Measurements from ENCODE around the gene FRMD5. TPM values are rescaled to one million over a fixed set of nuclear protein-coding genes. Genes with fewer than 3 reads are reported as not detected.

The FRMD5 gene
- total RNA-seq, 3 donors from 2014 or later = 1.8 to 2.3 (median 1.9) TPM

DNA sequence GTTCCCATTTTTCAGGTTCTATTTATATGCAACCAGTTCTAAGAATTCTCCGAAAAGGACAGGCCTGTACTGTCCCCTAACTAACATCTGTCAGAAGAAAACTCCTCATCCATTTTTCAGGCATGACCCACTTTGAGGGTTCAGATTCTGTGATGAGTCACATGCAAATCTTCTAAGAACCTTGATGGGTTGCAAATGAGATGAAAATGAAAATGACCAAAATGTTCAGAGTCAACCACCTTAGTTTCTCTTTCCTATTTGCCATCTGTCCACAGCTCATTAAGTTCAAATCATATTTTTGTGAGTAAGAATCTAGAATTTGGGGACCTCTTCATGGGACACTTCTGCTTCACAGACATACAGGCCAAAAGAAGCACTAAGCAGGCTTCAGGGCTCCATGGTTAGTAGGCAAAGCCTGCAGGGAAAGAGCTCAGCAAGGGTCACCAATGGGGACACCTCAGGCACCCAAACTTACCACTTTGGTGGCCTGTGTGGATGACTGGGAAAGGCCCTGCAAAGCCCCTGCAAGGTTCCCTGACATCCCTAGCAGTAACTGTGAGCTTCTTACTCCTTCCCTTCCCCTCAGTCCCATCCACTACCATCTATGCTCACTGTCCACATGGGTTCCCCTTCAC, 246.3 kb downstream of the FRMD5 start:
- intact Hi-C loops (cut with DNase I, micrococcal nuclease) = no loop called here
- H3K4me3 ChIP-seq = no peak overlapping the region
- H3K4me1 ChIP-seq (ENCODE audit: low read depth) = no peaks in the 10 kb centered on the region
- no peaks in the 10 kb centered on the region for H3K36me3 ChIP-seq (ENCODE audit: low read depth)
- TF ChIP-seq, protein P1, sequence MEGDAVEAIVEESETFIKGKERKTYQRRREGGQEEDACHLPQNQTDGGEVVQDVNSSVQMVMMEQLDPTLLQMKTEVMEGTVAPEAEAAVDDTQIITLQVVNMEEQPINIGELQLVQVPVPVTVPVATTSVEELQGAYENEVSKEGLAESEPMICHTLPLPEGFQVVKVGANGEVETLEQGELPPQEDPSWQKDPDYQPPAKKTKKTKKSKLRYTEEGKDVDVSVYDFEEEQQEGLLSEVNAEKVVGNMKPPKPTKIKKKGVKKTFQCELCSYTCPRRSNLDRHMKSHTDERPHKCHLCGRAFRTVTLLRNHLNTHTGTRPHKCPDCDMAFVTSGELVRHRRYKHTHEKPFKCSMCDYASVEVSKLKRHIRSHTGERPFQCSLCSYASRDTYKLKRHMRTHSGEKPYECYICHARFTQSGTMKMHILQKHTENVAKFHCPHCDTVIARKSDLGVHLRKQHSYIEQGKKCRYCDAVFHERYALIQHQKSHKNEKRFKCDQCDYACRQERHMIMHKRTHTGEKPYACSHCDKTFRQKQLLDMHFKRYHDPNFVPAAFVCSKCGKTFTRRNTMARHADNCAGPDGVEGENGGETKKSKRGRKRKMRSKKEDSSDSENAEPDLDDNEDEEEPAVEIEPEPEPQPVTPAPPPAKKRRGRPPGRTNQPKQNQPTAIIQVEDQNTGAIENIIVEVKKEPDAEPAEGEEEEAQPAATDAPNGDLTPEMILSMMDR (IDR thresholded peaks at IDR 0.05) = no peak
- ATAC-seq (peak; percentile 20), DNase-seq (no peak)
- no peaks in the 10 kb centered on the region for H3K9me3 ChIP-seq

DNA sequence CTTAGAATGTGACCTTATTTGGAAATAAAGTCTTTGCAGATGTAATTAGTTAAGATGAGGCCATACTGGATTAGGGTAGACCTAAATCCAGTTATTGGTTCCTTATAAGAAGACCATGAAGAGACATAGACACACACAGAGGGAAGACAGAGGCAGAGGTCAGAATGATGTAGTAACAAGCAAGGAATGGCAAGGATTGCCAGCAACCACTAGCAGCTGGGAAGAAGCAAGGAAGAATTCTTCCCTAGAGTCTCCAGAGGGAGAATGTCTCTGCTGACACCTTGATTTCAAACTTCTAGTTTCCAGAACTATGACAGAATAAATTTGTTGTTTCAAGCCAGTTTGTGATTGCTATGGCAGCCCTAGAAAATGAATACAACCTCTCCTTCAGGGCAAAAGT, 251.6 kb downstream of the FRMD5 start:
- TF ChIP-seq, protein P1 (IDR thresholded peaks at IDR 0.05) = no peak
- no peaks in the 10 kb centered on the region for H3K36me3 ChIP-seq (ENCODE audit: low read depth)
- no peak overlapping the region for H3K4me3 ChIP-seq
- intact Hi-C loops (cut with DNase I, micrococcal nuclease) = no loop called here
- H3K4me1 ChIP-seq (ENCODE audit: low read depth) = no peaks in the 10 kb centered on the region
- H3K9me3 ChIP-seq = no peaks in the 10 kb centered on the region
- ATAC-seq (no peak), DNase-seq (no peak)

GRCh38 chr15:43942194-43942593, 252.9 kb downstream of the FRMD5 start:
- TF ChIP-seq, protein P1 (IDR thresholded peaks at IDR 0.05) = no peak
- no peak for DNase-seq
- Histone ChIP-seq H3K36me3 (ENCODE audit: low read depth) (no peaks in the 10 kb centered on the region), H3K9me3 (no peaks in the 10 kb centered on the region), H3K4me1 (ENCODE audit: low read depth) (no peaks in the 10 kb centered on the region), H3K4me3 (no peak overlapping the region)
- intact Hi-C loops (cut with DNase I, micrococcal nuclease) = no loop called here
- no peak for ATAC-seq

DNA sequence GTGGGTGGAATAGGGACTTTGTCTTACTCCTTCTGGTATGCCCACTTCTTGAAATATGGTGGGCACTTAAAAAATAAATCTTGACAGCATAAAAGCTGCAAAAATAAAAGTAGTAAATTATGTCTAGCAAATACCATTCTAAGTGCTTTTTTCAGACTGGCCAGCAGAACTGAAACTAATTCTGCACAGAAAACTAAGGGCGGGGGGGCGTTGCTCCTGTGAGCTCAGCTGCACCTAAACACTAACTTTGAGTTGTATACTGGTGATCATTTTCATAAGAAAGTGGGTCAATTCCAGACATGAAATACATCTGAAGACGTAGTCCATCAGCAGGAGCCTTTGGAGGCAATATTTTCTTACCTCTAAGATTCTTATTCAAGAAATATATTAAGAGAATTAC, 253.5 kb downstream of the FRMD5 start:
- DNase-seq (peak in 1 of 3 donors; percentile 6), ATAC-seq (no peak)
- H3K4me1 ChIP-seq (ENCODE audit: low read depth) = no peaks in the 10 kb centered on the region
- H3K4me3 ChIP-seq = no peak overlapping the region
- no peaks in the 10 kb centered on the region for H3K9me3 ChIP-seq
- TF ChIP-seq, protein P1 (IDR thresholded peaks at IDR 0.05) = no peak
- intact Hi-C loops (cut with DNase I, micrococcal nuclease) = no loop called here
- H3K36me3 ChIP-seq (ENCODE audit: low read depth) = no peaks in the 10 kb centered on the region

GRCh38 chr15:43941071-43941470, 254.0 kb downstream of the FRMD5 start:
- H3K36me3 ChIP-seq (ENCODE audit: low read depth) = no peaks in the 10 kb centered on the region
- H3K9me3 ChIP-seq = no peaks in the 10 kb centered on the region
- ATAC-seq = no peak
- intact Hi-C loops (cut with DNase I, micrococcal nuclease) = no loop called here
- TF ChIP-seq, protein P1 (IDR thresholded peaks at IDR 0.05) = no peak
- H3K4me3 ChIP-seq = no peak overlapping the region
- DNase-seq = no peak
- no peaks in the 10 kb centered on the region for H3K4me1 ChIP-seq (ENCODE audit: low read depth)

- Histone ChIP-seq H3K4me3 (no peak overlapping the region), H3K9me3 (no peaks in the 10 kb centered on the region), H3K36me3 (ENCODE audit: low read depth) (no peaks in the 10 kb centered on the region), H3K4me1 (ENCODE audit: low read depth) (no peaks in the 10 kb centered on the region)
- DNase-seq (peak in 1 of 3 donors; percentile 53), ATAC-seq (no peak)
- intact Hi-C loops (cut with DNase I, micrococcal nuclease) = no loop called here
- TF ChIP-seq, protein P1 (IDR thresholded peaks at IDR 0.05) = no peak
Observed at GRCh38 chr15:43939070-43939469, 256.0 kb downstream of the FRMD5 start.
